HepG2 (cell line): ENCODE data around the gene MST1.

Experiments used
- CC2D1A ChIP-seq: sonication (generic); formaldehyde crosslinking; IDR thresholded peaks from 2 replicates; pipeline ENCODE4 v1.8.1; 2023; ENCODE audit warnings: mild to moderate bottlenecking, missing genetic modification reagents
- DZIP1 ChIP-seq: sonication (generic); formaldehyde crosslinking; IDR thresholded peaks from 2 replicates; pipeline ENCODE4 v1.5.0; 2020; ENCODE audit warnings: mild to moderate bottlenecking, missing genetic modification reagents
- JUNB ChIP-seq: sonication (generic); formaldehyde crosslinking; IDR thresholded peaks from 2 replicates; pipeline ENCODE4 v1.8.0; 2022; ENCODE audit warnings: missing genetic modification reagents, mild to moderate bottlenecking, borderline replicate concordance
- KLF9 ChIP-seq: IDR thresholded peaks from 2 replicates; pipeline ENCODE4 v1.6.1; 2016; ENCODE audit warnings: low read depth
- SP2 ChIP-seq: sonication (generic); formaldehyde crosslinking; IDR thresholded peaks from 2 replicates; pipeline ENCODE4 v1.5.1; 2020; ENCODE audit warnings: mild to moderate bottlenecking, missing genetic modification reagents
- ZNF143 ChIP-seq: sonication (generic); formaldehyde crosslinking; IDR thresholded peaks from 2 replicates; pipeline ENCODE4 v1.4.0; 2020; ENCODE audit warnings: missing genetic modification reagents
- TF ChIP-seq, protein P1 (sequence below): IDR thresholded peaks from 2 replicates; pipeline ENCODE4 v1.6.1; 2016; ENCODE audit warnings: missing compliant biosample characterization, missing genetic modification reagents, borderline replicate concordance

GRCh38 chr3:49715611-49716121, 26.4 kb upstream of the MST1 start:
- TF ChIP-seq DZIP1 (CRISPR knock-in tag) (no peak), SP2 (CRISPR knock-in tag) (no peak), KLF9 (CRISPR knock-in tag) (no peak), JUNB (CRISPR knock-in tag) (no peak), CC2D1A (CRISPR knock-in tag) (no peak), ZNF143 (no peak)
- TF ChIP-seq, protein P1, sequence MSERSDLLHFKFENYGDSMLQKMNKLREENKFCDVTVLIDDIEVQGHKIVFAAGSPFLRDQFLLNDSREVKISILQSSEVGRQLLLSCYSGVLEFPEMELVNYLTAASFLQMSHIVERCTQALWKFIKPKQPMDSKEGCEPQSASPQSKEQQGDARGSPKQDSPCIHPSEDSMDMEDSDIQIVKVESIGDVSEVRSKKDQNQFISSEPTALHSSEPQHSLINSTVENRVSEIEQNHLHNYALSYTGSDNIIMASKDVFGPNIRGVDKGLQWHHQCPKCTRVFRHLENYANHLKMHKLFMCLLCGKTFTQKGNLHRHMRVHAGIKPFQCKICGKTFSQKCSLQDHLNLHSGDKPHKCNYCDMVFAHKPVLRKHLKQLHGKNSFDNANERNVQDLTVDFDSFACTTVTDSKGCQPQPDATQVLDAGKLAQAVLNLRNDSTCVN (CRISPR knock-in tag) = no peak
